Endothelial cell (in vitro differentiated cells): ENCODE measurements around the gene ACSS1. TPM values are rescaled to one million over a fixed set of nuclear protein-coding genes. Genes with fewer than 3 reads are reported as not detected.
A peak's percentile ranks its signal among the peaks of the same experiment; 100 is the strongest.

Source experiments
- DNase-seq: peaks from one replicate; pipeline ENCODE4 v3.0.0; 2021; ENCODE audit warnings: low spot score
- H3K27ac Mint-ChIP-seq: one replicate; pipeline ENCODE4 v1.8.0; 2021; ENCODE audit warnings: mixed read lengths, inconsistent platforms; ENCODE audit not compliant: unreplicated experiment
- H3K27me3 Mint-ChIP-seq: one replicate; pipeline ENCODE4 v1.8.0; 2021; ENCODE audit warnings: mild to moderate bottlenecking, moderate library complexity, mixed read lengths, inconsistent platforms; ENCODE audit not compliant: unreplicated experiment
- H3K36me3 Mint-ChIP-seq: one replicate; pipeline ENCODE4 v1.8.0; 2021; ENCODE audit warnings: mild to moderate bottlenecking, low read depth, mixed read lengths, inconsistent platforms; ENCODE audit not compliant: unreplicated experiment
- H3K4me1 Mint-ChIP-seq: one replicate; pipeline ENCODE4 v1.8.0; 2021; ENCODE audit warnings: mild to moderate bottlenecking, mixed read lengths, inconsistent platforms; ENCODE audit not compliant: unreplicated experiment
- H3K4me3 Mint-ChIP-seq: one replicate; pipeline ENCODE4 v1.8.0; 2021; ENCODE audit warnings: mild to moderate bottlenecking, mixed read lengths, inconsistent platforms; ENCODE audit not compliant: unreplicated experiment
- H3K9me3 Mint-ChIP-seq: one replicate; pipeline ENCODE4 v1.8.0; 2021; ENCODE audit warnings: mixed read lengths, inconsistent platforms; ENCODE audit not compliant: unreplicated experiment
- total RNA-seq: library from RNA; stranded (reverse); fragmentation: NEBNext Ultra II Directional; extraction: Animal tissue kit (Norgen Biotek cat#: 25700); gene quantifications from one replicate; pipeline ENCODE4 v1.2.1, GENCODE V29; 2021; ENCODE audit not compliant: unreplicated experiment
- TF ChIP-seq, protein P1 (sequence below): fragments of 200-600 bp; sonication (generic); IDR thresholded peaks from one replicate; pipeline ENCODE4 v1.5.0; 2021; ENCODE audit warnings: antibody characterized with exemption; ENCODE audit not compliant: unreplicated experiment

Gene ACSS1
- total RNA-seq, 1 donor from 2014 or later: 15.5 TPM

DNA sequence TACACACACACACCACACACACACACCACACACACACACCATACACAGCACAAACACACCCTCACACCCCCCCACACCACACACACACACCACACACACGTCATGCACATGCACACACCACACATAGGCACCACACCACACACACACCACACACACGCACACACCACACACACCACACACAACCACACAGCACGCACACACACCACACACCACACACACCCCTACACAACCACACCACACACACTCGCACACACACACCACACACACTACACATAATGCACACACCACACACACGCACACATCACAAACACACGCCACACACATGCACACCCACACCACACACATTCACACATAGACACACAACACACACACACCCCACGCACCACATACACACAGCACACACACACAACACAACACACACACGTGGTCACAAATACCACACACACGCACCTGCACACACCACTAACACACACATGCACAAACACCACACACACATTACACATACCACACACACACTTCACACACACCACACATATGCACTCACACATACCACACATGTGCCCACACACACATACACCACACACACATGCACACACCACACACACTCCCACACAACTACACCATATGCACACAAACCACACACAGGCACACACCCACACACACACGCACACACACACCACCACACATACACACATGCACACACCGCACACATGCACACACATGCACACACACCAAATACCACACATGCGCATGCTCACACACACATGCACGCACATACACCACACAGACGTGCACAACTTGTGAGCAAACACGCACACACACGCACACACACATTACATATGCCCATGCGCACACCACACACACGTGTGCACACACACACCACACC lies 9.4 kb upstream of the ACSS1 start:
- H3K27ac Mint-ChIP-seq: no peak overlapping the region
- TF ChIP-seq, protein P1, sequence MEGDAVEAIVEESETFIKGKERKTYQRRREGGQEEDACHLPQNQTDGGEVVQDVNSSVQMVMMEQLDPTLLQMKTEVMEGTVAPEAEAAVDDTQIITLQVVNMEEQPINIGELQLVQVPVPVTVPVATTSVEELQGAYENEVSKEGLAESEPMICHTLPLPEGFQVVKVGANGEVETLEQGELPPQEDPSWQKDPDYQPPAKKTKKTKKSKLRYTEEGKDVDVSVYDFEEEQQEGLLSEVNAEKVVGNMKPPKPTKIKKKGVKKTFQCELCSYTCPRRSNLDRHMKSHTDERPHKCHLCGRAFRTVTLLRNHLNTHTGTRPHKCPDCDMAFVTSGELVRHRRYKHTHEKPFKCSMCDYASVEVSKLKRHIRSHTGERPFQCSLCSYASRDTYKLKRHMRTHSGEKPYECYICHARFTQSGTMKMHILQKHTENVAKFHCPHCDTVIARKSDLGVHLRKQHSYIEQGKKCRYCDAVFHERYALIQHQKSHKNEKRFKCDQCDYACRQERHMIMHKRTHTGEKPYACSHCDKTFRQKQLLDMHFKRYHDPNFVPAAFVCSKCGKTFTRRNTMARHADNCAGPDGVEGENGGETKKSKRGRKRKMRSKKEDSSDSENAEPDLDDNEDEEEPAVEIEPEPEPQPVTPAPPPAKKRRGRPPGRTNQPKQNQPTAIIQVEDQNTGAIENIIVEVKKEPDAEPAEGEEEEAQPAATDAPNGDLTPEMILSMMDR: no peak
- DNase-seq: no peak
- H3K4me3 Mint-ChIP-seq: no peak overlapping the region
- no peaks in the 10 kb centered on the region for H3K36me3 Mint-ChIP-seq
- peaks cover 8% of the 10 kb centered on the region for H3K27me3 Mint-ChIP-seq
- peaks cover 12% of the 10 kb centered on the region for H3K4me1 Mint-ChIP-seq
- no peaks in the 10 kb centered on the region for H3K9me3 Mint-ChIP-seq

DNA sequence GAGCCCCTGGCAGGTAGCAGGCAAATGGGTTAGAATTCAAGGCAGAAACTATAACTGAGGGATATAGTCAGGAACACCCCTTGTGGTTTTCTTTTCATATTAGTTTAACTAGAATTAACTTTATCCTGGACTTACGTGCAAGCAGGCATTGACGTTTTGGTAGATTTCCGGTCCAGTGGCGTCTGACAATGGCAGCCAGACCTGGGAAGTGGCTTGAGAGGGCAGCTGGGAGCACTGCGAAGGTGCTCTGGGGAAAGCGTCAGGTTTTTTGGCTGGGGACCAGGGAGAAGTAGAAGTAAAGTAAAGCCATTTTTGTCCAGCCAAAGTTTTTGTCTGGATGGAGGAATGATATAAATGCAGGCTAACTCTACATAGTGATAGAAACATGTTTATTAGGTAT lies 8.4 kb upstream of the ACSS1 start:
- Mint-ChIP-seq H3K27me3 (peaks cover 12% of the 10 kb centered on the region), H3K27ac (no peak overlapping the region), H3K4me3 (no peak overlapping the region), H3K36me3 (peaks cover 1% of the 10 kb centered on the region), H3K4me1 (peaks cover 9% of the 10 kb centered on the region), H3K9me3 (no peaks in the 10 kb centered on the region)
- TF ChIP-seq, protein P1: no peak
- DNase-seq: no peak

DNA sequence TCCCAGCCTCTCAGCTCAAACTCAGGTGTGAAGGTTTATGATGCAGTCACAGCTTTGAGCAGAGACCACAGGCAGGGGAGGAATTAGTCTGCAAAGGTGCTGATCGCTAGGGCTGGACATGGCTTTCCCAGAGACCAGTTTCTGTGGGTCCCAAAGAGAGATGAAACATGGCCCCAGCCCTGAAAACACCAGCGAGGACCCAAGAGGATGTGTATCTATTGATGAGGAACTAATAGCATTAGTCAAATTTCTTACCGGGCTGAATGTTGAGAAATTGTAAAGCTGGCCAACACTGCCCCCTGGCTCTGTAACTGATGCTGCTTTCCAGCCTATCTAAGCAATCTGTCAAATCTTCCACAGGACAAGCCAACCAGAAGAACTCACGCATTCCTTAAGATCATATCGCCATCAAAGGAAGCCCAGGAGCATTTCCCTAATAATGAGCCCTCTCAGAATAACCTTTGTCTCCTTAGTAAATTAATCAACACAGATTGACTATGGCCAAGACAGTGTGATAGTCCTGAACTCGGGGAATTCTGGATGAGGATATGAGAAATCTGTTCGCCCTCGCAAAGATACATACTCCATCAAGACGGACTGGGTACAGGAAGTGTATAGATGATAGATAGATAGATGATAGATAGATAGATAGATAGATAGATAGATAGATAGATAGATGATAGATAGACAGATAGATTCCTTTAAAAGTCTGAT lies 7.8 kb upstream of the ACSS1 start:
- TF ChIP-seq, protein P1: peak; percentile 57
- no peak overlapping the region for H3K4me3 Mint-ChIP-seq
- no peak overlapping the region for H3K27ac Mint-ChIP-seq
- peaks cover 9% of the 10 kb centered on the region for H3K4me1 Mint-ChIP-seq
- H3K9me3 Mint-ChIP-seq: no peaks in the 10 kb centered on the region
- peaks cover 16% of the 10 kb centered on the region for H3K27me3 Mint-ChIP-seq
- peaks cover 4% of the 10 kb centered on the region for H3K36me3 Mint-ChIP-seq
- peak; percentile 54 for DNase-seq

DNA sequence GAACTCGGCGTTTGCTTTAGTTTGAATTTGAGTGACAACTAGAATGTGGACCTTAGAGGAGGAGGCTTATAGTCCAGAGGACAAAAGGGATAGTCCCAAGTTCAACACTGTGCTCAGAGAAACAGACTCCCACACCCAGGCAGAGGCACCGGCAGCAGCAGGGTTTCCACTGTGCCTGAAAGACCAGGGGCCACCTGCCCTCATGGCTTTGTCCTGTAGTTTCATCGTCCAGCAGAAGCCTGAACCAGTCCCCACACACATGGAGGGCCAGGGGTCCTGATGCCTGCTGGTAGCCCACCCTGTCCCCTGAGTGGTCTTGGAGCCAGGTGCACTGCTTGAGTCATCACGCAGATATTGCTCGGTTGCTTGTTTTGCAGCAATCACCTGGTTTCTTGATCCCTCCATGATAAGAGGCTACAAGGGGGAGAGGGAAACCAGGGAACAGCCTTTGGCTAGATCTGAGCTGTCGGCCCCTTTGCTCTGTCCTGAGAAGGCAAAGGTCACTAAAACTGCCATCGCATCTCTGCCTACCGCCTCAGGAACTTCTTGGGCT lies 7.2 kb upstream of the ACSS1 start:
- H3K9me3 Mint-ChIP-seq: no peaks in the 10 kb centered on the region
- no peak for DNase-seq
- H3K27ac Mint-ChIP-seq: no peak overlapping the region
- H3K4me3 Mint-ChIP-seq: no peak overlapping the region
- TF ChIP-seq, protein P1: no peak
- peaks cover 21% of the 10 kb centered on the region for H3K27me3 Mint-ChIP-seq
- H3K4me1 Mint-ChIP-seq: peaks cover 14% of the 10 kb centered on the region
- H3K36me3 Mint-ChIP-seq: peaks cover 4% of the 10 kb centered on the region
